ENCODE data around the gene KIF2C.

GRCh38 chr1:44735992-44736391 is 3.6 kb upstream of the KIF2C start:
- TF ChIP-seq CTCF (conservative IDR thresholded peaks at IDR 0.05 in 1 of 2, IDR thresholded peaks at IDR 0.05 in 1 of 2; ENCODE audit: extremely low read depth in 1 of 2, insufficient read depth in 1 of 2, low read depth in 1 of 2, low read length in 2 of 2) (no peak), EZH2 (IDR thresholded peaks at IDR 0.05; ENCODE audit: borderline replicate concordance, low read length) (no peak)
